Measurements from ENCODE around the gene TMEM156.
"Not testable (repeated sequence)": the region's sequence is repeated elsewhere in the genome, so short reads cannot be mapped to it uniquely, and the experiment has no call there.

Gene TMEM156

GRCh38 chr4:38994135-38994534 is 38.1 kb downstream of the TMEM156 start:
- no peak overlapping the region for H3K4me3 Mint-ChIP-seq
- no peak overlapping the region for H3K27ac Mint-ChIP-seq
- no peaks in the 10 kb centered on the region for H3K27me3 Mint-ChIP-seq
- DNase-seq (no peak), ATAC-seq (replicated peaks) (no peak)
- peaks cover 11 to 35% of the 10 kb centered on the region in 2 donors for H3K36me3 Mint-ChIP-seq
- no peaks in the 10 kb centered on the region for H3K9me3 Mint-ChIP-seq
- H3K4me1 Mint-ChIP-seq: peaks cover 0 to 8% of the 10 kb centered on the region in 2 donors

GRCh38 chr4:38993683-38994082 is 38.5 kb downstream of the TMEM156 start:
- no peak overlapping the region for H3K4me3 Mint-ChIP-seq
- peaks cover 11 to 37% of the 10 kb centered on the region in 2 donors for H3K36me3 Mint-ChIP-seq
- H3K9me3 Mint-ChIP-seq: peaks cover 0 to under 1% of the 10 kb centered on the region in 2 donors
- no peaks in the 10 kb centered on the region for H3K27me3 Mint-ChIP-seq
- H3K27ac Mint-ChIP-seq: no peak overlapping the region
- peaks cover under 1 to 10% of the 10 kb centered on the region in 2 donors for H3K4me1 Mint-ChIP-seq
- ATAC-seq (replicated peaks) (no peak), DNase-seq (no peak)

- Mint-ChIP-seq H3K4me3 (no peak overlapping the region), H3K27ac (no peak overlapping the region), H3K36me3 (peaks cover 16 to 40% of the 10 kb centered on the region in 2 donors), H3K27me3 (no peaks in the 10 kb centered on the region), H3K4me1 (peaks cover 27 to 32% of the 10 kb centered on the region in 2 donors), H3K9me3 (peaks cover 0 to 4% of the 10 kb centered on the region in 2 donors)
- ATAC-seq (replicated peaks) (no peak), DNase-seq (no peak)
These were observed 42.0 kb downstream of the TMEM156 start for GRCh38 chr4:38990241-38990640.

GRCh38 chr4:38989487-38989886 is 42.7 kb downstream of the TMEM156 start:
- DNase-seq: no peak
- peaks cover 26 to 34% of the 10 kb centered on the region in 2 donors for H3K4me1 Mint-ChIP-seq
- peaks cover 13 to 36% of the 10 kb centered on the region in 2 donors for H3K36me3 Mint-ChIP-seq
- ATAC-seq (replicated peaks): no peak
- H3K4me3 Mint-ChIP-seq: no peak overlapping the region
- no peaks in the 10 kb centered on the region for H3K27me3 Mint-ChIP-seq
- H3K27ac Mint-ChIP-seq: peak overlapping the region; percentile 47
- peaks cover 0 to 4% of the 10 kb centered on the region in 2 donors for H3K9me3 Mint-ChIP-seq

- DNase-seq; H3K9me3 Mint-ChIP-seq; H3K4me3 Mint-ChIP-seq; H3K27me3 Mint-ChIP-seq; ATAC-seq (replicated peaks): not testable (repeated sequence)
- Mint-ChIP-seq H3K4me1 (peaks cover 27 to 44% of the 10 kb centered on the region in 2 donors), H3K36me3 (peaks cover 14 to 38% of the 10 kb centered on the region in 2 donors), H3K27ac (peak overlapping the region; percentile 75)
These were observed 43.9 kb downstream of the TMEM156 start for GRCh38 chr4:38988353-38988752.

GRCh38 chr4:38987491-38987890 is 44.7 kb downstream of the TMEM156 start:
- no peak overlapping the region for H3K4me3 Mint-ChIP-seq

GRCh38 chr4:38985410-38986100 is 46.7 kb downstream of the TMEM156 start:
- peak overlapping the region; percentile 62 to 64 for H3K4me3 Mint-ChIP-seq
- H3K27ac Mint-ChIP-seq: peak overlapping the region; percentile 91
- peaks cover 0 to 4% of the 10 kb centered on the region in 2 donors for H3K9me3 Mint-ChIP-seq
- peaks cover 31 to 49% of the 10 kb centered on the region in 2 donors for H3K4me1 Mint-ChIP-seq
- peaks cover 23 to 54% of the 10 kb centered on the region in 2 donors for H3K36me3 Mint-ChIP-seq
- ATAC-seq (replicated peaks): peak; percentile 62 to 66
- DNase-seq: no peak
- no peaks in the 10 kb centered on the region for H3K27me3 Mint-ChIP-seq

More at GRCh38 chr4:38987491-38987890, 44.7 kb downstream of the TMEM156 start:
- DNase-seq (no peak), ATAC-seq (replicated peaks) (peak in 1 of 2 donors; percentile 40)
- Mint-ChIP-seq H3K36me3 (peaks cover 16 to 41% of the 10 kb centered on the region in 2 donors), H3K27ac (no peak overlapping the region), H3K27me3 (no peaks in the 10 kb centered on the region), H3K9me3 (peaks cover 0 to 4% of the 10 kb centered on the region in 2 donors), H3K4me1 (peaks cover 27 to 44% of the 10 kb centered on the region in 2 donors)

GRCh38 chr4:38983787-38984598 is 48.2 kb downstream of the TMEM156 start:
- peak overlapping the region; percentile 62 for H3K27ac Mint-ChIP-seq
- peaks cover 0 to 4% of the 10 kb centered on the region in 2 donors for H3K9me3 Mint-ChIP-seq
- peaks cover 26 to 52% of the 10 kb centered on the region in 2 donors for H3K36me3 Mint-ChIP-seq
- no peak for ATAC-seq (replicated peaks)
- H3K4me1 Mint-ChIP-seq: peaks cover 30 to 49% of the 10 kb centered on the region in 2 donors
- H3K4me3 Mint-ChIP-seq: no peak overlapping the region
- DNase-seq: no peak
- no peaks in the 10 kb centered on the region for H3K27me3 Mint-ChIP-seq

GRCh38 chr4:38983291-38983690 is 48.9 kb downstream of the TMEM156 start:
- H3K4me1 Mint-ChIP-seq: peaks cover 26 to 45% of the 10 kb centered on the region in 2 donors

GRCh38 chr4:38982361-38983095 is 49.7 kb downstream of the TMEM156 start:
- Mint-ChIP-seq H3K4me3 (no peak overlapping the region), H3K9me3 (no peaks in the 10 kb centered on the region), H3K4me1 (peaks cover 24 to 37% of the 10 kb centered on the region in 2 donors), H3K27me3 (no peaks in the 10 kb centered on the region), H3K36me3 (peaks cover 18 to 42% of the 10 kb centered on the region in 2 donors), H3K27ac (no peak overlapping the region)
- no peak for ATAC-seq (replicated peaks)
- DNase-seq: no peak

More at GRCh38 chr4:38983291-38983690, 48.9 kb downstream of the TMEM156 start:
- peaks cover 0 to under 1% of the 10 kb centered on the region in 2 donors for H3K9me3 Mint-ChIP-seq
- no peak for DNase-seq
- no peak for ATAC-seq (replicated peaks)
- H3K4me3 Mint-ChIP-seq: no peak overlapping the region
- H3K36me3 Mint-ChIP-seq: peaks cover 22 to 48% of the 10 kb centered on the region in 2 donors
- H3K27ac Mint-ChIP-seq: no peak overlapping the region
- H3K27me3 Mint-ChIP-seq: no peaks in the 10 kb centered on the region

- ATAC-seq (replicated peaks) (no peak), DNase-seq (no peak)
- Mint-ChIP-seq H3K27me3 (no peaks in the 10 kb centered on the region), H3K27ac (no peak overlapping the region), H3K4me1 (peaks cover 19 to 25% of the 10 kb centered on the region in 2 donors), H3K4me3 (no peak overlapping the region), H3K9me3 (no peaks in the 10 kb centered on the region), H3K36me3 (peaks cover 18 to 38% of the 10 kb centered on the region in 2 donors)
These were observed 51.1 kb downstream of the TMEM156 start for GRCh38 chr4:38980903-38981676.

GRCh38 chr4:38979511-38980230 is 52.5 kb downstream of the TMEM156 start:
- H3K36me3 Mint-ChIP-seq: peaks cover 18 to 36% of the 10 kb centered on the region in 2 donors

GRCh38 chr4:38979081-38979480 is 53.1 kb downstream of the TMEM156 start:
- no peaks in the 10 kb centered on the region for H3K27me3 Mint-ChIP-seq
- peaks cover 18 to 32% of the 10 kb centered on the region in 2 donors for H3K36me3 Mint-ChIP-seq
- peaks cover 9 to 11% of the 10 kb centered on the region in 2 donors for H3K4me1 Mint-ChIP-seq
- H3K4me3 Mint-ChIP-seq: no peak overlapping the region
- DNase-seq (no peak), ATAC-seq (replicated peaks) (no peak)
- H3K9me3 Mint-ChIP-seq: no peaks in the 10 kb centered on the region
- H3K27ac Mint-ChIP-seq: no peak overlapping the region

More at GRCh38 chr4:38979511-38980230, 52.5 kb downstream of the TMEM156 start:
- Mint-ChIP-seq H3K4me3 (no peak overlapping the region), H3K9me3 (no peaks in the 10 kb centered on the region), H3K27ac (no peak overlapping the region), H3K27me3 (no peaks in the 10 kb centered on the region), H3K4me1 (peaks cover 12 to 16% of the 10 kb centered on the region in 2 donors)
- DNase-seq (no peak), ATAC-seq (replicated peaks) (no peak)

Measured in stimulated activated naive B cell treated with anti-CD40 and anti-IgM and Interleukin-4, amounts not matched to agents 10 μg/mL and 1 μg/mL and 100 μg/mL, for 72 hours (primary cell).